H1 (cell line): ENCODE data around the gene PRICKLE1. TPM values are rescaled to one million over a fixed set of nuclear protein-coding genes. Genes with fewer than 3 reads are reported as not detected.

Experiments used
- CTCF ChIA-PET: fragments of 300-600 bp; sonication (Branson Sonifier 250); formaldehyde crosslinking; loops from one replicate; lab custom pipeline; 2021; ENCODE audit not compliant: partially characterized antibody; lab: Charles Lee
- POLR2A ChIA-PET: fragments of 300-600 bp; sonication (Branson Sonifier 250); formaldehyde crosslinking; loops from one replicate; lab custom pipeline; 2021; ENCODE audit warnings: inconsistent platforms; ENCODE audit not compliant: partially characterized antibody; lab: Charles Lee
- DNase-seq, 2 experiments: peaks; one replicate each; pipeline versions ENCODE4 v3.0.0 to v3.0.0-alpha.2; 2010 to 2022; ENCODE audit warnings: low spot score in 2 of 2, low read depth in 1 of 2, mixed read lengths in 1 of 2
- FAIRE-seq: peaks from 2 replicates; lab custom pipeline; 2011; peaks lifted over from hg19 to GRCh38; lab: Jason Lieb, UNC
- H2AFZ ChIP-seq: 2 replicates; pipeline ENCODE4 v1.8.1; 2012; ENCODE audit warnings: low read length, inconsistent platforms
- H2AK5ac ChIP-seq: 2 replicates; pipeline ENCODE4 v1.6.1; 2013; ENCODE audit warnings: low read depth, low read length
- H2BK120ac ChIP-seq: replicated peaks from 2 replicates; pipeline ENCODE3; 2013; ENCODE audit warnings: low read depth, low read length, inconsistent platforms
- H2BK12ac ChIP-seq: 2 replicates; pipeline ENCODE4 v1.6.1; 2013; ENCODE audit warnings: low read depth, low read length
- H2BK15ac ChIP-seq: 2 replicates; pipeline ENCODE4 v1.6.1; 2013; ENCODE audit warnings: low read length
- H2BK20ac ChIP-seq: 2 replicates; pipeline ENCODE4 v1.6.1; 2013; ENCODE audit warnings: low read length
- H2BK5ac ChIP-seq: 2 replicates; pipeline ENCODE4 v1.6.1; 2013; ENCODE audit warnings: low read depth, low read length
- H3K14ac ChIP-seq: 2 replicates; pipeline ENCODE4 v1.6.1; 2013; ENCODE audit warnings: inconsistent platforms; ENCODE audit not compliant: insufficient read length
- H3K18ac ChIP-seq: 2 replicates; pipeline ENCODE4 v1.6.1; 2013; ENCODE audit warnings: low read length; ENCODE audit errors: extremely low read depth
- H3K23ac ChIP-seq: 2 replicates; pipeline ENCODE4 v1.6.1; 2013; ENCODE audit warnings: inconsistent platforms; ENCODE audit not compliant: insufficient read length
- H3K23me2 ChIP-seq: 2 replicates; pipeline ENCODE4 v1.6.1; 2013; ENCODE audit warnings: low read depth, low read length
- H3K27ac ChIP-seq: 2 replicates; pipeline ENCODE4 v1.6.1; 2011; ENCODE audit warnings: low read depth, low read length, inconsistent platforms
- H3K27me3 ChIP-seq, 4 experiments: replicated peaks in 1 of 4; 1 replicate in 1 of 4; 2 replicates in 3 of 4; pipeline versions ENCODE4 v1.6.1 to v1.8.1; 2011 to 2013; ENCODE audit warnings: low read length in 3 of 4, mild to moderate bottlenecking in 3 of 4, inconsistent platforms in 2 of 4, mixed read lengths in 2 of 4, moderate library complexity in 1 of 4; ENCODE audit not compliant: control insufficient read depth in 3 of 4, insufficient read depth in 3 of 4; ENCODE audit errors: extremely low read depth in 1 of 4
- H3K36me3 ChIP-seq, 4 experiments: 2 replicates each; pipeline versions ENCODE4 v1.6.1 to v1.8.1; 2011 to 2013; ENCODE audit warnings: mild to moderate bottlenecking in 4 of 4, low read length in 3 of 4, moderate library complexity in 2 of 4, control low read depth in 1 of 4, inconsistent platforms in 1 of 4; ENCODE audit not compliant: insufficient read depth in 4 of 4, control insufficient read depth in 2 of 4
- H3K4ac ChIP-seq: replicated peaks from 2 replicates; pipeline ENCODE3; 2013; ENCODE audit warnings: low read length, low read depth, mixed read lengths, inconsistent platforms; ENCODE audit not compliant: insufficient read length
- H3K4me1 ChIP-seq, 4 experiments: replicated peaks in 1 of 4; 1 replicate in 1 of 4; 2 replicates in 3 of 4; pipeline versions ENCODE4 v1.6.1 to v1.8.1; 2011 to 2013; ENCODE audit warnings: low read length in 3 of 4, inconsistent platforms in 2 of 4, mixed read lengths in 1 of 4; ENCODE audit not compliant: insufficient read depth in 4 of 4, control insufficient read depth in 3 of 4
- H3K4me2 ChIP-seq, 2 experiments: 2 replicates each; pipeline versions ENCODE4 v1.6.1 to v1.8.1; 2011 to 2013; ENCODE audit warnings: low read depth in 2 of 2, low read length in 2 of 2, control low read depth in 1 of 2, inconsistent platforms in 1 of 2, mild to moderate bottlenecking in 1 of 2; ENCODE audit not compliant: insufficient read depth in 1 of 2
- H3K4me3 ChIP-seq, 4 experiments: fragments of 200-600, 300-600 bp in 1 of 4; sonication (generic), shearing (Covaris generic), sonication (Bioruptor Twin) in 1 of 4; 2 replicates each; pipeline versions ENCODE4 v1.5.1 to v1.8.1; 2011 to 2016; ENCODE audit warnings: low read length in 4 of 4, low read depth in 3 of 4, control low read depth in 2 of 4, inconsistent platforms in 2 of 4, mild to moderate bottlenecking in 2 of 4, mixed read lengths in 1 of 4, moderate library complexity in 1 of 4; ENCODE audit not compliant: insufficient read depth in 2 of 4; ENCODE audit errors: extremely low read depth in 1 of 4
- H3K56ac ChIP-seq: replicated peaks from 2 replicates; pipeline ENCODE3; 2013; ENCODE audit warnings: low read depth, mild to moderate bottlenecking, mixed read lengths, low read length, inconsistent platforms; ENCODE audit not compliant: insufficient read length
- H3K79me1 ChIP-seq: 2 replicates; pipeline ENCODE4 v1.6.1; 2013; ENCODE audit warnings: low read depth, low read length, control low read depth
- H3K79me2 ChIP-seq, 2 experiments: 2 replicates each; pipeline versions ENCODE4 v1.6.1 to v1.8.1; 2012 to 2013; ENCODE audit warnings: low read length in 2 of 2, mild to moderate bottlenecking in 2 of 2, inconsistent platforms in 1 of 2; ENCODE audit not compliant: insufficient read depth in 2 of 2, control insufficient read depth in 1 of 2
- H3K9ac ChIP-seq, 4 experiments: replicated peaks in 1 of 4; 1 replicate in 1 of 4; 2 replicates in 3 of 4; pipeline versions ENCODE4 v1.6.1 to v1.8.1; 2011 to 2013; ENCODE audit warnings: low read depth in 3 of 4, low read length in 3 of 4, control low read depth in 2 of 4, mild to moderate bottlenecking in 2 of 4, moderate library complexity in 2 of 4, inconsistent platforms in 1 of 4; ENCODE audit errors: extremely low read depth in 1 of 4
- H3K9me3 ChIP-seq, 2 experiments: 2 replicates each; pipeline versions ENCODE4 v1.6.1 to v1.8.1; 2012 to 2013; ENCODE audit warnings: mild to moderate bottlenecking in 2 of 2, moderate library complexity in 2 of 2, control low read depth in 1 of 2, inconsistent platforms in 1 of 2, low read depth in 1 of 2, low read length in 1 of 2, mixed read lengths in 1 of 2; ENCODE audit not compliant: insufficient read depth in 2 of 2
- H4K20me1 ChIP-seq, 2 experiments: replicated peaks in 1 of 2; 2 replicates each; pipeline versions ENCODE3 to v1.8.1; 2011 to 2013; ENCODE audit warnings: inconsistent platforms in 2 of 2, low read length in 2 of 2, mild to moderate bottlenecking in 1 of 2; ENCODE audit not compliant: insufficient read depth in 2 of 2, control insufficient read depth in 1 of 2
- H4K5ac ChIP-seq: 2 replicates; pipeline ENCODE4 v1.6.1; 2013; ENCODE audit warnings: low read length, low read depth, mixed read lengths, inconsistent platforms; ENCODE audit not compliant: insufficient read length
- H4K8ac ChIP-seq: 2 replicates; pipeline ENCODE4 v1.8.0; 2013; ENCODE audit warnings: mild to moderate bottlenecking, moderate library complexity, low read length, inconsistent platforms; ENCODE audit not compliant: insufficient read depth; ENCODE audit errors: extremely low read depth
- H4K91ac ChIP-seq: replicated peaks from 2 replicates; pipeline ENCODE3; 2013; ENCODE audit warnings: low read length, mixed read lengths, inconsistent platforms; ENCODE audit not compliant: insufficient read length
- BRCA1 ChIP-seq: IDR thresholded peaks from 2 replicates; pipeline ENCODE4 v1.6.1; 2012; ENCODE audit warnings: low read depth, low read length, improper control_type of control experiment
- CEBPB ChIP-seq: IDR thresholded peaks from 2 replicates; pipeline ENCODE4 v1.6.1; 2012; ENCODE audit warnings: low read depth, low read length
- HDAC2 ChIP-seq, 2 experiments: fragments of 300-600 bp in 1 of 2; sonication (generic) in 1 of 2; IDR thresholded peaks; 2 replicates each; pipeline ENCODE4 v1.6.1; 2011 to 2012; ENCODE audit warnings: low read depth in 2 of 2, low read length in 2 of 2, mild to moderate bottlenecking in 2 of 2, moderate library complexity in 2 of 2, borderline replicate concordance in 1 of 2, inconsistent platforms in 1 of 2
- JUN ChIP-seq: IDR thresholded peaks from 2 replicates; pipeline ENCODE4 v1.6.1; 2011; ENCODE audit warnings: low read depth, mild to moderate bottlenecking, improper control_type of control experiment, low read length
- JUND ChIP-seq: IDR thresholded peaks from 2 replicates; pipeline ENCODE4 v1.6.1; 2011; ENCODE audit warnings: mild to moderate bottlenecking, improper control_type of control experiment, low read length
- RBBP5 ChIP-seq: IDR thresholded peaks from 2 replicates; pipeline ENCODE4 v1.7.1; 2012; ENCODE audit warnings: low read depth, mild to moderate bottlenecking, inconsistent platforms, low read length, moderate library complexity, borderline replicate concordance
- RFX5 ChIP-seq: IDR thresholded peaks from 2 replicates; pipeline ENCODE4 v1.6.1; 2011; ENCODE audit warnings: low read depth, low read length, improper control_type of control experiment, borderline replicate concordance
- TCF12 ChIP-seq: IDR thresholded peaks from 2 replicates; pipeline ENCODE4 v1.6.1; 2011; ENCODE audit warnings: low read depth, mild to moderate bottlenecking, low read length
- TEAD4 ChIP-seq: IDR thresholded peaks from 2 replicates; pipeline ENCODE4 v1.6.1; 2012; ENCODE audit warnings: low read depth, low read length, inconsistent platforms, mixed read lengths
- YY1 ChIP-seq: IDR thresholded peaks from 2 replicates; pipeline ENCODE4 v1.6.1; 2011; ENCODE audit warnings: low read depth, mild to moderate bottlenecking, low read length
- ZNF274 ChIP-seq: IDR thresholded peaks from 2 replicates; pipeline ENCODE4 v1.7.0; 2012; ENCODE audit warnings: low read length, borderline replicate concordance; ENCODE audit errors: extremely low read depth
- WGBS, 2 experiments: shearing (Covaris generic) in 1 of 2; methylation state at CpG; one replicate each; pipeline versions ENCODE4 v1.1.6 to v1.1.7; 2013 to 2015; ENCODE audit warnings: low lambda C conversion rate in 2 of 2, mixed read lengths in 2 of 2, inconsistent platforms in 1 of 2, low coverage in 1 of 2, missing lambda C conversion rate in 1 of 2; ENCODE audit not compliant: insufficient replicate concordance in 2 of 2, insufficient coverage in 1 of 2, insufficient read length in 1 of 2; ENCODE audit errors: extremely low coverage in 1 of 2, missing lambda C conversion rate in 1 of 2; 5-methylcytosine and 5-hydroxymethylcytosine counted together
- polyA plus RNA-seq, 7 experiments: library from polyadenylated mRNA; depleted of rRNA in 3 of 7; stranded (reverse) in 5 of 7; unstranded in 2 of 7; fragments of >200 nt in 5 of 7; fragments of 200-250 nt in 2 of 7; gene quantifications; 1 replicate in 5 of 7; 2 replicates in 1 of 7; 4 replicates in 1 of 7; pipeline versions ENCODE4 v1.2.1 to v1.2.3, GENCODE V29; 2011 to 2013; ENCODE audit warnings: missing spikeins in 2 of 7, mixed read lengths in 2 of 7
- total RNA-seq: library from RNA; stranded (reverse); fragmentation: NEBNext Ultra II Directional; extraction: Animal tissue kit (Norgen Biotek cat#: 25700); gene quantifications from 2 replicates; pipeline ENCODE4 v1.2.1, GENCODE V29; 2021

The PRICKLE1 gene
- total and polyA plus RNA-seq, 2 of the 8 experiments (the other 6 are each of a cell fraction or from before 2014, with no cell fraction given): 14.0 to 22.4 TPM

- no peak overlapping the region for H4K8ac ChIP-seq
- no peak overlapping the region for H4K5ac ChIP-seq
- FAIRE-seq: no peak
- no peak for DNase-seq
- H3K4me1 ChIP-seq: peaks cover 5 to 18% (median 7%) of the 10 kb centered on the region in 4 experiments; a peak in 6 of 7 replicates
- CTCF ChIA-PET: interaction anchor here (0.6 to 10.7 kb wide), 4 partner anchors 25 to 860 kb away, joined by 3 to 104 read pairs (median 4); no protein-coding TSS in a partner anchor
- H3K56ac ChIP-seq: no peak overlapping the region
- no peak overlapping the region for H3K4me3 ChIP-seq
- no peak overlapping the region for H4K91ac ChIP-seq
- H2BK5ac ChIP-seq: no peak overlapping the region
- no peak overlapping the region for H3K14ac ChIP-seq
- H2BK20ac ChIP-seq: no peak overlapping the region
- H3K18ac ChIP-seq: no peak overlapping the region
- TF ChIP-seq ZNF274 (no peak), CEBPB (no peak), JUN (no peak), RFX5 (no peak), TCF12 (no peak), JUND (no peak), YY1 (no peak), RBBP5 (no peak), BRCA1 (no peak), HDAC2 (IDR thresholded peaks at IDR 0.05; ENCODE audit: borderline replicate concordance in 1 of 2, low read depth in 2 of 2, low read length in 2 of 2) (no peak), TEAD4 (no peak)
- TF ChIP-seq, all 59 proteins: peak for 0
- Histone ChIP-seq H2AK5ac (no peak overlapping the region), H3K9ac (no peak overlapping the region), H3K27me3 (no peaks in the 10 kb centered on the region; a peak in 2 of 7 replicates), H3K36me3 (no peaks in the 10 kb centered on the region), H2AFZ (no peak overlapping the region), H3K23ac (no peak overlapping the region), H2BK15ac (no peak overlapping the region), H4K20me1 (peaks cover 10 to 16% of the 10 kb centered on the region in 2 experiments), H3K79me2 (peaks cover 6 to 94% of the 10 kb centered on the region in 2 experiments; a peak in 3 of 4 replicates), H2BK12ac (no peak overlapping the region), H3K4me2 (no peak overlapping the region), H3K23me2 (peaks cover 7% of the 10 kb centered on the region), H3K9me3 (no peaks in the 10 kb centered on the region), H3K27ac (no peak overlapping the region), H3K4ac (no peak overlapping the region), H2BK120ac (no peak overlapping the region), H3K79me1 (peaks cover 4% of the 10 kb centered on the region)
- POLR2A ChIA-PET: interaction anchor here (1.5 to 3.3 kb wide), 3 partner anchors 8 to 91 kb away, joined by 5 to 20 read pairs (median 8); no protein-coding TSS in a partner anchor
- 82% methylated on average over 1 of the region's 1 CpG; no CpG with 5 or more reads in 1 of the 2 experiments for WGBS, 2 experiments
These were observed 111.6 kb downstream of the PRICKLE1 start for GRCh38 chr12:42477941-42478340.
